Stimulated activated CD8-positive, alpha-beta memory T cell treated with anti-CD3 and anti-CD28 coated beads, Interleukin-12 subunit alpha, Interleukin-12 subunit beta, amount 100 ng/mL, for 24 hours (primary cell): Measurements from ENCODE around the gene TMEM151B.
"Not testable (repeated sequence)": the region's sequence is repeated elsewhere in the genome, so short reads cannot be mapped to it uniquely, and the experiment has no call there.

Experiments
- DNase-seq: peaks from one replicate; pipeline ENCODE4 v3.0.0-alpha.2; 2020; ENCODE audit errors: extremely low read depth

Gene TMEM151B

DNA sequence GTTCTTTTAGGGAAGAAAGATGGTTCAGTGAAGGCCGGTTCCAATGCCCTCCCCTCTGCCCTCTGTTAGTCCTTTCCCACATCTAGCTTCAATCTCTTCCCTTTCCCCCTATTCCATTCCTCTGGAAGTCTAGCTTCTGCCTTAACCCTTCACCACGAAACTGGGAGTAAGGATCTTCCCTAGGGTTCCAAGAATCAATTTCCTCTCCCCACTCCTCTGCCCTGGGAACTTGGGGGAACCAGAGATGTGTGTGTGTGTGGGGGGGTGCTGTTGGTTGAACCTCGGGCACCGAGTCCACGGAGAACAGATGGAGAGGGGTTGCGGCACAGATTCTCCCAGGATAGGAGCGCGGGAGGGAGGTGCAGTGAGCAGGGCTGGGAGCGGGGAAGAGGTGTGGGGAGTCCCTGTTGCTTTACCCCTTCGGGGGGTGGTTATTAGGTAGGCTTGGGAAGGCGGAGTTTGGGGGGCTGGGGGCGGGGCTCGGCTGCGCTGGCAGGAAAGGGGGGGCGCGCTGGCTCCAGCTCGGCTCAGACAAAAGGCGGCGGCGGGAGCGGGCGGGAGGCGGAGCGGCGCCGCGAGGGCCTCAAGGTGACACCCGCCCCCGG is at the start of gene TMEM151B:
TSS of gene TMEM151B (plus strand) at position 530 of the 605 bp plus-strand sequence. CDS start 293 bp downstream, outside the sequence.
- no peak for DNase-seq

DNA sequence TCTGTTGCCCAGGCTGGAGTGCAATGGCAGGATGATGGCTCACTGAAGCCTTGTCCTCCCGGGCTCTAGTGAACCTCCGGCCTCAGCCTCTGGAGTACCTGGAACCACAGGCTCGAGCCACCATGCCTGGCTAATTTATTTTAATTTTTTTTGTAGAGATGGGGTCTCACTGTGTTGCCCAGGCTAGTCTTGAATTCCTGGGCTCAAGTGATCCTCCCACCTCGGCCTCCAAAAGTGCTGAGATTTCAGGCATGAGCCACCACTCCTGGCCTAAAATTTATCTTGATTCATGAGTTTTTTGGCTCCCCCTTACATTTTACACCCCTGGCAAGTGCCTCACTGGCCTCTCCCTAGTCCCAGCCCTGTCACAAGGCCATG is 49.3 kb upstream of the TMEM151B start:
- no peak for DNase-seq

DNA sequence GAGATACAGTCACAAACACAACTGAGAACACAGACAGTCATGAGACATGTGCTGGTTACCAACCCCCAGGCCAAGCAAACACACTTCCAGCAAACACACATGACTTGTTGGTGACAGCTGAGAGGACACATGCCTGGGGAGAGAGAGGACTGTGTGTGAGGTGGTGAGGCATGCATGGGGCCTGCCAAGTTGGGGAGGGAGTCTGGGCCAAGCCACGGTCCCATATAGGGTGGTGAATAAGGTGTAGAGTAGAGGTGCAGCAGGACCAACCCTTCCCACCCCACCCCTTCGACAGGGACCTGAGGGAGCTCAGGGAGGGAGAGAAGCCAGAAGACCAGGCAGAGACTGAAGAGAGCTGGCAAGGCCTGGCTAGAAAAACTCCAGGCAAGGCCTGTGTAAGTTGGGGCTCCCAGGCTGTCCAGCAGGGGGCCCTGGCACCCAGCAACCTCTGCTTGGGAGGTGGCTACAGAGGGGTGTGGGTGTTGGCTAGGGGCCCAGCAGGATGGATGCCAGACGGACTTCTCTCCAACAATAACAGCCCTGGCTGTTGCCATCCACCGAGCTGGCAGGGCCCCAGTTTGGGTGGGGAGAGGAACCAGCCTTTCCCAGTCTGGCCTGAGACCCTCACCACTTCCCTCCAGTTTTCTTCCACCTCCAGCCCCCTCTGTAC is 48.8 kb upstream of the TMEM151B start:
- DNase-seq = peak; percentile 44

DNA sequence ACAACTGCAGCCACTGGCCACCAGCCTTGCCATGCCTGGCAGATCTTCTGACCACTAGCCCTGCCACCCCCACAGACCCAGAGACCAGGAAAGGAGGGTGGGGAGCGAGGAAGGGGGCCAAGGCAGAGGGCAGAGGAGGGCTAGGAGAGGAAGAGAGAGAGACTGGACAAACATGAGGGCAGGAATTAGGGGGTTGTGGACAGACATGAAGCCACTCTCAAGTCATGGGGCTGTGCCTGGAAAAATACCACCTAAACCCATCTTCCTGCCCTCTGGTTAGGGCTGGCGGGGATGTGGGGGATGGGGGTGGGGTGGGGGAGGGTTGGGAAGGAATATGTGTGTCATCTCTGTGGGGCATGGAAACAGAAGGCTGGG is 48.3 kb upstream of the TMEM151B start:
- DNase-seq = no peak

DNA sequence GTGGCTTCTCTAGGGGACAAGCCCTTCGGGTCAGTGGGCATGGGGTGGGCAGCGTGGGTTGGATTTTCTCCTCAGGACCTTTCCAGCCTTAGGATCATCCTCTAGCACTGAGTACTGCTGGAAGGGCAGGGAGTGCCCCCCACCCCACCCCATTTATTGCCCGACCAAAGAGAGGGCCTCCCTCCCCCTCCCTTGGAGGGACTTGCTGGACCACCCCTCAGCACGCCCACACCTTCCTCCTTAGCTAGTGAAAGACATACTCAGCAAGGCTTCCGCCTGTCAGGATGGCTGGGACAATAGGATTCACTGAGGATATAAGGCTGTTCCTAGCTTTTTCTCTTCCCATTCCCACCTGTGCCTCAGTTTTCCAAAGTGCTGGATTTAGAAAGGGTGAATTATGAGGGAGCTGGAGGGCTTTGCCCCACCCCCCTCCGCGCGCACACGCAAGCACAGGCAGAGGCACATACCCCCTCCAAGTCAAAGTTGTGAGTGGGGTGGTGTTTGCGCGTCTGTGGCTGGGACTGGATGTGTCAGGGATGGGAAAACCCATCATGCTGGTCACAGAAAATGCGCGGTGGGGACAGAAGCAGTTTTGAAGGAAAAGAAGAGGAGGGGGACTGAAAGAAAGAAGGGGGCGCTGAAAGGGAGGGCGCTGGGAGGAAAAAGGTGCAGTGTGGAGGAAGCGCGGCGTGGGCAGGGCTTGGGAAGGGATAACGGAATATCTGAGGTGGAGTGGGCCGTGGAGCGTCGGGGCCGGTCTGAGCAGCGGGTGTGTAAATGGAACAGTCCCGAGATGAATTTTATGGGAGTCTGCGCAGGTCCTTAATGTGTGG is 47.5 kb upstream of the TMEM151B start:
- no peak for DNase-seq

DNA sequence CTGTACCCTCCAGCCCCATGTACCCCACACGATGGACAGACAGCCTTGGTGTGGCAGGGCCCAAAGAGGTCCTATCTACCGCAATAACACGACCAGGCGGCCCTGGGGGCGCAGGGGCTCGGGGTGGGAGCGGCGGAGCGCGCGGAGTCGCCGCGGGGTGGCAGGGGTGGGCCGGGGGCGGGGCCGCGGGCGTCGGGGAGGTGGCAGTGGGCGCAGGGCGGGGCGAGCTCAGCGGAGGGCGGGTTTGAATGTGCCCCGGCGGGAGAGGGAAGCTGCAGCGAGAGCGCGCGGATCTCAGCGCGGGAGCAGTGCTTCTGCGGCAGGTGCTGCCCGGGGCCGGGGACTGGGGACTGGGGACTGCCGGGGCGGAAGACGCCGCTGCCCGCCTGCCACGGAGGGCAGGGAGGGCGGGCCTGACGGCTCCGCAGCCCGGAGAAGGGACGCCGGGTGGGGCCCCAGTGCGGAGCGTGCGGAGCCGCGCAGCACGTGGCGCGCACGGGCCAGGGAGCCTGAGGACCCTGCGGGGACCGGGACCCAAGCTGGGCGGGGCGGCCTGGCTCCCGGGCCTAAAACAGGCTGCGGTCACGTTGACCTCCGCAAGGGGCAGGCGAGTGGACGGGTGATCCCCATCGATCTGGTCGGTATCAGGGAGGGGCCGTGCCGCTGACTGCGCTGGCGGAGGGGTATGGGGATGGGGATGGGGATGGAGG is 46.8 kb upstream of the TMEM151B start, which contains the start of gene SLC29A1:
TSS of gene SLC29A1 (plus strand) at position 277 of the 710 bp plus-strand sequence. CDS start 3,719 bp downstream, outside the sequence.
- peak; percentile 63 for DNase-seq

DNA sequence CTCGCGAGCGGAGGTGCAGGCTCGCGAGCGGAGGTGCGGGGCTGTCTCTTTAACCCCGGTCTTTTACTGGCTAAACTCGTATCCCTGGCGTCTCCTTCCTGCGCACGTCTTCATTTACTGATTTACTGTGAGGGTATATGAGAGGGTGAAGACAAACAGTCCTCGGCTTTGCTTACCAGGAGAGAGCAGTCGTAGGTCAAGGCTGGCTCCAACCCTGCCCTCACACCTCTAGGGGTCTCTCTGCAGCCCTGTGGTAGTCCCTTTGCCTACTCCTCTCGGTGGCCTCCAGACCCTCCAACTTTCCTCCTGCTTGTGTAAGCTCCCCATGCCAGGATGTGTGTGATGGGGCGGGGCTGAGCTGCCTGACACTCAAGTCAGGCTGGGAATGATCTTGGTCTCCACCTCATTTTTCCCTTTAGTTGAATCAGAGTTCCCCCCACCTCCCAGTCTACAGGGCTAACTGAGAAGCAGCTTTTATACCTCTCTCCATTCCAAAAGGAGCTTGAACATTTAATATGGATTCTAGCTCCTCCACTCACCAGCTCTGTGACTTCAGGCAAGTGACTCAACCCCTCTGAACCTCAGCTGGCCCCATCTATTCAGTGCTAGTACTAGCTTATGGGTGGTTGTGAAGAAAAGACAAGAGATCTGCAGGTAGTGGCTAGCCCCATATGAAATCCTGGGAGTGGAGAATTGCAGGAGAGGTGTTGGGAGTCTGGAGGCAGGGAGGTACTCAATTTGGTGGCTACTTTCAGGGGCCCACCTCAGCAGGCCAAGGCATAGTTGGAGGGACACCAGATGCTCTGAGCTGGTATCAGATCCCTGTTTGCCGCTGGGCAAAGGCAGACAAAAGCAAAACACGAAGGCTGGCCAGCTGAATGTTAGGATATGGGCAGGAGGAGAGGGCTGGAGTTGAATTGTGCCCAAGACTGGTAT is 46.0 kb upstream of the TMEM151B start:
- no peak for DNase-seq

DNA sequence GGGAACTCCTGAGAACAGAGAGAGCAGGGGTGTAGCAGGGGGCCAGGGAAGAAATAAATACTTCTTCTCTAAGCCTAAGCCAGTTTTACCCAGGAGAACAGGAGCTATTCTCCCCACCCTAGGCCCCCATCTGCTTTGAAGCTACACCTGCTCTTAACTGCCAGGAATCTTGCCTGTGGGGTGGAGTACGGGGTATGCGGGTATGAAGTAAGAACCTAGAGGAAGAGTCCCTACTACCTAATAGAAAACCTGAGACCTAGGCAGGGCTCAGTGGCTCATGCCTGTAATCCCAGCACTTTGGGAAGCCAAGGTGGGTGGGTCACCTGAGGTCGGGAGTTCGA is 45.3 kb upstream of the TMEM151B start:
- DNase-seq = no peak

DNA sequence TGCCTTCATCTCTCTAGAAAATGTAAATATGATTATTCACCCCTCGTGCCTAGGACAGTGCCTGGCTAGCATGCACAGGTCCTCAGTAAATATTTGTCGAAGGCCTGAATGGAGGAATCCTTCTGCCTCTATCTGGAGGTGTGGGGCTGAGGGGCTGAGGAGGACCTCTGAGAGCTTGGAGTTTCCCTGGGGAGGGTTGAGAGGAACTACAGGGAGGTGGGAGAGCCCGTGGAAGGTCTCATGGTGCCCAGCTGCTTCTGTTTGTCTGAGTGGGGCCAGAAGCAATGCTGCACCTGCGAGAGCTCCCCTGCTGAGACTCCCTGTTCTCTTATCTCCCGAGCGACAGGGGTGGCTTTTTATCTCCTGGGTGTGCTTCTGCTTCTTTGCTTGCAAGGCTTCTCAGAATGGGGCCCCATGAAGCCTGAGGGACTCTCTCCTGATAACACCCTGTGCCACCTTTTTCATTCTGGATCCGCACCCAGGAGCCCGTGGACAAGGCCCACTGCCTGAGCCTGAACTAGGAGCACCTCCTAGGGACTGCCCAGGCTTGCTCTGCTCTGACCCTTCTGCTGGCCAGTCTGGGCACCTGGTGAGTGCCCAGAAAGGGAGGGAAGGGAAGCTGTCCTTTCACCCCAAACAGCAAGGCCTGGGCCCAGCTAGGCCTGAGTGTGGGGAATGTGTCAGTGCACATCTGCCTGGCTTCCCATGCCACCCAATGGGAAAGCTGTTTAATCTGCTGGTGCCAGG is 44.5 kb upstream of the TMEM151B start:
- DNase-seq = no peak

DNA sequence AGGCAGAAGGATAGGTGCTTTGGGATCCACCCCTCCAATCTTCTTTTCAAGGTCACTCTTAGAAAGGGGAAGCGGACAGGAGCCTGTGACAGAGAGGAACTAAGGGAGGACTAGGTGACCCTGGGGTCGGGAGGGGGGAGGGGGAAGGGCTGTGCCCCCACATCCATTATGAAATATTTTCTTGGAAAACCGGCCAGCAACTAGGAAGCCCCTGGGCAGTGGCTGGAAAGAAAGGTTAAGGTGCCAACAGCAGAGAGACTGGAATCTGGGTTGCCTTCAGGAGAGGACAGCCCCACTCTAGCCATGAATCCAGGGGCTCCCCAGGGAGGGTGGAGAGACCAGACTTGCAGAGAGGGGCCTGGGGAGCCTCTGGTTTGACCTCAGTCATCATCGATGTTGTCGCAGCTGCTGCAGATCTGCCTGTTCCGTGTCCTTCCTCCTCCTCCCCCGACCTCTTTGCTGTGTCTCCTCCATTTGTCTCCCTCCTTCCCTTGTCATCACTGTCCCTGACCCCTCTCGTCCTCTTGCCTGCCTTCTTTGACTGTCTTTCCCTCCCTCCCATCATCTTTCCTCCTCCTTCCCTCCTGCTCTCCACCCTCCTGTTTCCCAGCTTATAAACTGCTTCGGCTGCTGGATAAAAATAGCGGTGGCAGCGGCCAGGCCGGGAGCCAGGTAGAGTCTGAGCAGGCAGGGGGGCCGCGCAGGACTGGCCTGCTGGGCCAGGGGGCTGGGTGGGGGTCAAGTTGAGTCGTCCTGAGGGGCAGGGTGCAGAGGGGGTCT is 43.7 kb upstream of the TMEM151B start:
- DNase-seq = no peak

DNA sequence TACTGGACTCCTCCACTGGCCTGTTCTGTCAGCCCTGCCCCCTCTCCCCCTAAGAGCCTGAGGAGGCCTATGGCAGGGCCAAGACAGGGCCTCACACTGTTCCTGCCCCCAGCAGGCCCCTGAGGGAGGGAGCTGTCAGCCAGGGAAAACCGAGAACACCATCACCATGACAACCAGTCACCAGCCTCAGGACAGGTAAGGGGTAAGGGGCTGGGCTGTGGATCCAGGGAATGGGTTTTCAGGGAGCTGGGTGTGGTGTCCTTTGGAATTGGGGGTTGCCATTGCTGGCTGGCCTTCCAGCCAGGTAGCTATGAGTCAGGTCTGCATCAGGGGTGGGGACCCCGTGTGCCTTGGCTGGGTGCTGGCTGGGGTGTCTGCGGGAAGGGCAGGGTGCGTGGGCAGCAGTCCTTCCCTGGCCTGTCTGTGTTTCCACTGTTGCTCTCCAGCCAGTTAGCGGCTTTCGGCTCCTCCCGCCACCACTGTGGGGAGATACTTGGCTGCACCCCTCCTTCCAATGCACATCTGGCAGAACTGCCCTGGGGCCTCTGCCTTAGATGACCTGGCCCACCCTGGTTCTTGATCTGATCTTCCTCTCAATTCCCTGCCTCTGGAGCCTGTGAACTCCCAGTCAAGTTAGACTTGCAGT is 43.0 kb upstream of the TMEM151B start:
- DNase-seq = no peak

DNA sequence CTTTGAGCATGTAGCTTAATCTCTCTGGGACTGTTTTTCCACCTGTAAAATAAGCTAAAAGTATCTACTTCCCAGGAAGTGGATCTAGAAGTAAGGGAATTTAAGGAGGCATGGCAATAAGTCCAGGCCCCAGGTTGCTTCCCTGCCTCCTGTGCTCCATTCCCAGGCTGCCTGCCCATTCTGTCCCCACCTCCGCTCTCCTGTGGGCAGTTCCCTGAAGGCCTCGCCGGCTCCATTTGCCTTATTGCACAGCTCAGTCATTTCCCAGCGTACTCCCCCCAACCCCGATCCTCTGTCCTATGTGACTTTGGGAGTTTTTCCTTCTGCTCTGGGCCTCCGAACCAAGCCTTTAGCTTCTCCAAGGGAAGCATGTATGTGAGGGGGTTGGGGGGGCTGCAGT is 42.2 kb upstream of the TMEM151B start:
- DNase-seq = no peak

DNA sequence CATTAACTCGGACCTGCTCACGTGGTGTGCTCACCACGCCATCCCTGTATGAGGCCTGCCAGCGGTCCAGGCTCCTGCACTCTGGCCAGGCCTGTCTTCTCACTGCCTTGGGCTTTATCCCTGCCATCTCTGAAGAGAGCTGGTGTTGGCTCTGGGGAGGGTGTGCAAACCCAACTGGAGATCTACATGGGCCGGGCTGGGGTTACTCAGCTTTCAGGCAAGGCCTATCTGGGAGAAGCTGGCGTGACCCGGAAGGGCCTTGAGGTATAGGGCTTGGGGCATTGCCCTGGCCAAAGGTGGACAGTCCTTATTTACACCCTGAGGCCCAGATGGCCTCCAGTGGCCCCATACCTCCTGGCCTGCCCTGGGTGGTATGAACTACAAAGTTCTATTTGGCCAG is 41.8 kb upstream of the TMEM151B start:
- DNase-seq = no peak

DNA sequence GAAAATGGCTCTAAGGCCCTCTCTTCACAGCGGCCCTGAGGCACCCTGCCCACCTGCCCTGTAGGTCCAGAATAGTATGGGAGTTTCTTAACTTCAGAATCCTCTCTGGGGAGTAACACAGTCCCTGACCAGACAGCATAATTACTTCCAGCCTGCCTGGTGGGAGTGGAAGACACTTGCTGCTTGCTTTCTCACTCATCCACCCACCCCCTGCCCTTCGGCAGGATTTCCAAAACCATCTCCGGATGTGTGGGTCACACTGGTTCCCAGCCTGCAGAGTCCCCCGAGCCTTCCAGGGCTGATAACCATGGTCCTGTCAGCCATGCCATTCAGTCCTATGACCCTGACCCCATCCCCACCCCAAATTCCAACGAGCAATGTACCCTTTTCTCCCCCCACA is 41.4 kb upstream of the TMEM151B start:
- no peak for DNase-seq

DNA sequence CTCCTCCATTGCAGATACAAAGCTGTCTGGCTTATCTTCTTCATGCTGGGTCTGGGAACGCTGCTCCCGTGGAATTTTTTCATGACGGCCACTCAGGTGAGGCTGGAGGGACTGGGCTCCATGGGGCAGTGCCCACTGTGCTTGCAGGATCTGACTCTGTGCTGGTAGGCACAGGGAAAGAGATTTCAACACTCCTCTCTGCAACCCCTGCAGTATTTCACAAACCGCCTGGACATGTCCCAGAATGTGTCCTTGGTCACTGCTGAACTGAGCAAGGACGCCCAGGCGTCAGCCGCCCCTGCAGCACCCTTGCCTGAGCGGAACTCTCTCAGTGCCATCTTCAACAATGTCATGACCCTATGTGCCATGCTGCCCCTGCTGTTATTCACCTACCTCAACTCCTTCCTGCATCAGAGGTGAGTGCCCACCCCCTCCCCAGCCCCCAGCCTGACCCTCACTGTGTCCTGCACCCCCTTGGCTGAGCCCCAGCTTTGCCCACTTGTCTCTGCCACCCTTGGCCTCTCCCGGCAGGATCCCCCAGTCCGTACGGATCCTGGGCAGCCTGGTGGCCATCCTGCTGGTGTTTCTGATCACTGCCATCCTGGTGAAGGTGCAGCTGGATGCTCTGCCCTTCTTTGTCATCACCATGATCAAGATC is 40.7 kb upstream of the TMEM151B start:
- DNase-seq = no peak

DNA sequence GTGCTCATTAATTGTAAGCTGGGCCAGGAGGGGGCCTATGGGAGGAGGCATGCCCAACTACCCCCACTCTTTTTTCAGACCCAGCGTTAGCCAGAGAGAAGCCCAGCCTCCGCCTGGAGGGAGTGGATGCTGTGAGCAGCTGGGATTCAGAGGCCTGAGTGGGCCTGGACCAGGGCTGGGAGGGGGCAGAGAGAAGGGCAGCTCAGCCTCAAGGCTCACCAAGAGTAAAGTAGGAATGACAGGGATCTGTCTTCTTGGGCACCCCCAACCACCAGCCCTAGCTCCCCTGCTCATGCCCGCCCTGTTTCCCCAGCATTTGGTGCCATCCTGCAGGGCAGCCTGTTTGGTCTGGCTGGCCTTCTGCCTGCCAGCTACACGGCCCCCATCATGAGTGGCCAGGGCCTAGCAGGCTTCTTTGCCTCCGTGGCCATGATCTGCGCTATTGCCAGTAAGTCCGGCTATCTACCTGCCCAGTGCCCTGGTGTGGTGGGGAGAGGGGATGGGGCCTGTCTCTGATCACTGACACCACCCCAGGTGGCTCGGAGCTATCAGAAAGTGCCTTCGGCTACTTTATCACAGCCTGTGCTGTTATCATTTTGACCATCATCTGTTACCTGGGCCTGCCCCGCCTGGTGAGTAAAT is 40.1 kb upstream of the TMEM151B start:
- DNase-seq = no peak

DNA sequence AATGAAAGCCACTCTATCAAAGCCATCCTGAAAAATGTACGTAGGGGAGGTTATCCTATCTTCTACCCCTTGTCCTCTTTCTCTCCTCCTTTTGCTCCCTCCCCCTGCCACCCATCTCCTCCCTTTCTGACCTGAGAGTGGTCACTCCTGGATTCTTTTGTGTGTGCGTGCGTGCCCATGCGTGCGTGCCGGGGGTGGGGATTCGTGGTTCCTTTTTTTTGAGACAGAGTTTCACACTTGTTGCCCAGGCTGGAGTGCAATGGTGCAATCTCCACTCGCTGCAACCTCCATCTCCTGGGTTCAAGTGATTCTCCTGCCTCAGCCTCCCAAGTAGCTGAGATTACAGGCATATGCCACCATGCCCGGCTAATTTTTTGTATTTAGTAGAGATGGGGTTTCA is 38.8 kb upstream of the TMEM151B start:
- not testable (repeated sequence) for DNase-seq
